ENCODE measurements around the gene HOXA2. TPM values are rescaled to one million over a fixed set of nuclear protein-coding genes. Genes with fewer than 3 reads are reported as not detected.

HOXA2 gene
- total RNA-seq, 3 donors from 2014 or later, result not detected

DNA sequence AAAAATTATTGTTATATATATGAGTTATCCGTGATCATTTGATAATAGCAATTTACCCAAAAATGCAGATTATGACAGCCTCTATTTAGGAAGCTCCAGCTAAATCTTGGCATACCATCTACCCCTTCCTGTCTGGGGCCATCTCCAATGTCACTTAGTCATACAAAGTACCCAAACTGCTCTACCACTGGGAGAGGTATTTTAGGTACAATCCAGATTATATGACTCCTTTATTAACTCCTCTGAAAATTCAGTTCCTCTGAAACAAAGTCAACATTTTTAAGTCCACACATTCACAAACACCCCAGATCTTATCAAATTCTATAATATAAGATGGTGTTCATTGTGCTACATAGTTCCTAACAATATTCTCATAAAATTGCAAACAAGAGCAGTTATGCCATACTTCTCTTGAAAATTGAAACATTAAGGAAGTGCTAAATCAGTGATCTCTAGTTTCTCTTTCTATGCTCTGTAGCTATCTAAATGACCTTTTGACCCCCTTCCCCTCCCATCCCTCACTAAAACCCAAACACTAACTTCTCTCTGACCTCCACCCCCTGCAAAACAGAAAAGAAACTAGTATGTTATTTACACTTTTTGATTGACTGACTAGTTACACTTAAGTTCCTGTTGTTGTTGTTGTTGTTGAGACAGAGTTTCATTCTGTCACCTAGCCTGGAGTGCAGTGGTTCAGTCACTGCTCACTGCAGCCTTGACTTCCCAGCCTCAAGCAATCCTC lies 23.1 kb downstream of the HOXA2 start:
- no peaks in the 10 kb centered on the region for H3K9me3 Mint-ChIP-seq
- no peaks in the 10 kb centered on the region for H3K36me3 Mint-ChIP-seq (ENCODE audit: insufficient read depth)
- no peak for DNase-seq
- no peak for ATAC-seq
- H3K27me3 Mint-ChIP-seq (ENCODE audit: low read depth), result peaks cover 13% of the 10 kb centered on the region
- no peak overlapping the region for H3K4me3 Mint-ChIP-seq
- H3K4me1 Mint-ChIP-seq (ENCODE audit: low read depth), result no peaks in the 10 kb centered on the region

DNA sequence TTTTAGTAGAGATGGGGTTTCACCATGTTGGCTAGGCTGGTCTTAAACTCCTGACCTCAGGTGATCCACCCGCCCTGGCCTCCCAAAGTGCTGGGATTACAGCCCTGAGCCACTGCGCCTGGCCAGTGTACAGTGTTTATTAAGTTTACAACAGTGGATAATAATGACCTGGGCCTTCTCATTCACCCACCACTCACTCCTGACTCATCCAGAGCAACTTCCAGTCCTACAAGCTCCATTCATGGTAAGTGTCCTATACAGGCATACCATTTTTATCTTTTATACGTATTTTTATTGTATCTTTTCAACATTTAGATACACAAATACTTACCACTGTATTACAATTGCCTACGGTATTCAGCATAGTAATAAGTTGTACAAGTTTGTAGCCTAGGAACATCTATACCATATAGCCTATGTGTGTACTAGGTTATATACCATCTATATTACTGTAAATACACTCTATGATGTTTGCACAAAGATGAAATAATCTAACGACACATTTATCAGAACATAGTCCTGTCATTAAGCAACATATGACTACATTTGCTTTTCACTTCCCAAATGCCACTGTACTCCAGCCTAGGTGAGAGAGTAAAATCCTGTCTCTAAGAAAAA lies 23.8 kb downstream of the HOXA2 start:
- Mint-ChIP-seq H3K4me3 (no peak overlapping the region), H3K9me3 (no peaks in the 10 kb centered on the region), H3K36me3 (ENCODE audit: insufficient read depth) (no peaks in the 10 kb centered on the region), H3K27me3 (ENCODE audit: low read depth) (peaks cover 9% of the 10 kb centered on the region), H3K4me1 (ENCODE audit: low read depth) (no peaks in the 10 kb centered on the region)
- ATAC-seq (no peak), DNase-seq (no peak)

DNA sequence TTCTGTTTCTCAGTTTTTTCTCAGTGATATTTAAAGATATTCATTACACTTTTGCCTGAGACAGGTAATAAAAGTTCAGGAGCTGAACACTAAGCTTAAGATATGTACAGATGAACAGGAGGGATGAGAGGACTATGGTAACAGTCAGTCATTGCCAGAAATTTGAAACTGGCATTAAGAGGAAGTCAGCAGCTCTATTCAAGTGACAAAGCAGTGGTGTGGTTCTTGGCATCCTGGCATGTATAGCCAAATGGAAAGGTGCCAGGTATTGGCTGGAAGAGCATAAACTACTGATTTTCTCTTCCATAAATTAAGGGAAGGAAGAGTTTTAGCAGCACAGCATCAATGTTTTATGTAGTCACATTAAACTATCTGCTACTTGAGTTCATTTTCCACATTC lies 29.4 kb downstream of the HOXA2 start:
- H3K36me3 Mint-ChIP-seq (ENCODE audit: insufficient read depth), result no peaks in the 10 kb centered on the region
- no peaks in the 10 kb centered on the region for H3K9me3 Mint-ChIP-seq

DNA sequence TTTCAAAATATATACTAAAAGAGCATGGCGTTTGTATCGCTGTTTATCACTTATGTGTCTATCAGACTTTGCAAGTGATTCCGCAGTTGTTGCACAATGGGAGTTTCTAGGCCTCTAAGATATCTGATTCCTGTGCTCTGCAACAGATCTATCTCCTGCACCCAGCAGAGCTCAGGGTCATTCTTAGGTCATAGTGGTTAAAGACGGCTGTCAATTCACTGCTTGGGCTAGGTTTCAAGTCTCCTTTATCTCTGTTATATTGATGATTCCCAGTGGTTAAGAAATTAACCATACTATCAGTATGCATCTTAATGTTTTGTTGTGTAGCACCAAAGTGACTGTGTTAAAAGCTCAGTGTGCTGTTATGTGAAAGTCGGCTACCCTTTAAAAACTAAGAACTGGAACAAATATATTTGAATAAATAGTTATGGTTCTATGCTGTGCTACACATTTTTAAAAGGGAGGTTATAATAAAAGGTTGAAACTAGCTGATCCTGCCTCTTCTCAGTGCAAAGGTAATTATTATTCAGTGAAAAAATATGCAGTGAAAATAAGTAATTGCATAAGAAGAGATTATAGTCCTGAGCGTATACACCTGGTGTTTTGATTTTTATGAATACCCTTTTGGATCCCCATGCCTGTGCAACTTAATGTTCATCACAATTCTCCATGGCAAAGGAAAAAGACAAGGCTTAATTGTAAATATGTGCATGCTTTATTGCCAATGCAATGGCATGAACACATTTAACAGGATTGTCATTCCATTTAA lies 30.7 kb downstream of the HOXA2 start:
- Mint-ChIP-seq H3K27me3 (ENCODE audit: low read depth) (peaks cover 21% of the 10 kb centered on the region), H3K4me1 (ENCODE audit: low read depth) (no peaks in the 10 kb centered on the region), H3K9me3 (no peaks in the 10 kb centered on the region), H3K4me3 (no peak overlapping the region), H3K36me3 (ENCODE audit: insufficient read depth) (no peaks in the 10 kb centered on the region)
- no peak for DNase-seq
- no peak for ATAC-seq

More for the DNA sequence above, 29.4 kb downstream of the HOXA2 start:
- DNase-seq, result no peak
- Mint-ChIP-seq H3K4me1 (ENCODE audit: low read depth) (no peaks in the 10 kb centered on the region), H3K27me3 (ENCODE audit: low read depth) (peaks cover 15% of the 10 kb centered on the region), H3K4me3 (no peak overlapping the region)
- ATAC-seq, result no peak

DNA sequence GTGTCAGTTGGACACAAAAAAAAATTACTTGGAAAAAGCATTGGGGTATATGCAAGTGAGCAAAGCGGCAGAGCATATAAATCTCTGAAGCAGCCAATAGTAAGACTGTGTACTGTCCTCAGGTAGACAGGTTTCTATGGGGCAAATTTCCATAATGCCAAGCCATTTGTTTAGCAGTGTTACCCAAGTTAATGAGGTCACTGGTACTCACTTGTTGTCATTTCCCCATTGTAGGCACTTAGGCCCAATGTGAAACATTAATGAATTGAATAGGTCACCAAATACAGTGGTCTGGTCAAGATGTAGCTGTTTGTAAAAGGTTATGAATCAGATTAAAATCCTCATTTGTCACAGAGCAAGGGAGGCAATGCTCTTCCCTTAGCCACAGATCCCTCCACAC lies 34.2 kb downstream of the HOXA2 start:
- H3K36me3 Mint-ChIP-seq (ENCODE audit: insufficient read depth), result no peaks in the 10 kb centered on the region
- H3K27me3 Mint-ChIP-seq (ENCODE audit: low read depth), result peaks cover 17% of the 10 kb centered on the region
- H3K4me3 Mint-ChIP-seq, result no peak overlapping the region
- ATAC-seq (no peak), DNase-seq (no peak)
- no peaks in the 10 kb centered on the region for H3K9me3 Mint-ChIP-seq
- H3K4me1 Mint-ChIP-seq (ENCODE audit: low read depth), result no peaks in the 10 kb centered on the region

DNA sequence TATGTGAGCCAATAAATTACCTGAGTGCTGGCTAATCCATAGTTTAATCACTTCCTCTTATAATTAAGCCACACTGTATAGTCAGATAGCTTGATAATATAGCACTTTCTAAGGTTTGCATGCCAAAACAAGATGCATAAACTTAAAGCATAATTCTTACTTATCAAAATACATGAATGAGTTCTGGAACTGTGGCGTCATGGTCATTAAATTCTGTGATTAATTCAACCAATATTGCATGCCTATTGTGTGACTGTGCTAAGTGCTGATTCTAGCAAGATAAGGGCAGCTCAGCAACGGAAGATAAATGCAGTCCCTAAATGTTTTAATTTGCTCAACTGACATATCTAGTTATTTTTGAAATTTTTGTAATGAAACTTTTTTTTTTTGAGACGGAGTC lies 36.3 kb downstream of the HOXA2 start:
- H3K36me3 Mint-ChIP-seq (ENCODE audit: insufficient read depth), result no peaks in the 10 kb centered on the region
- ATAC-seq (no peak), DNase-seq (no peak)
- peaks cover 14% of the 10 kb centered on the region for H3K27me3 Mint-ChIP-seq (ENCODE audit: low read depth)
- no peaks in the 10 kb centered on the region for H3K9me3 Mint-ChIP-seq
- no peak overlapping the region for H3K4me3 Mint-ChIP-seq
- no peaks in the 10 kb centered on the region for H3K4me1 Mint-ChIP-seq (ENCODE audit: low read depth)

DNA sequence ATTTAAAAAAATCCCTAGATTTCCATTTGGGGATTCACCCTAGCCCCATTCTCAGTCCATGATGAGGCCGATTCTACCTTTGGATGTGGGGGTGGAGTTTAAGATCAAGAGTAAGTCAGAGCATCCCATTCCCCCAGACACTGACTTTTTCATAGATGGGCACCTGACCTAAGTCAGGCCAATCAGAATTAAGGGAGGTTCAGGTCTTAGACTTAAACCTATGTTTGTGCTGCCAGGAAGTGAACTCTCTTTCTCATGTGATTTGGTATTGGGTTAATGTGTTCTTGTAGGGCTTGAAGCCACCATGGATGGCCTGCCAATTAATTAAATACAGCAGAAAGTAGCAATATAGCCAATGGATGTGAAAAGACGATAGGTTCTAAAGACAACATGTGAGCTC lies 36.8 kb downstream of the HOXA2 start:
- no peak overlapping the region for H3K4me3 Mint-ChIP-seq
- no peak for ATAC-seq
- H3K36me3 Mint-ChIP-seq (ENCODE audit: insufficient read depth), result no peaks in the 10 kb centered on the region
- no peaks in the 10 kb centered on the region for H3K9me3 Mint-ChIP-seq
- H3K27me3 Mint-ChIP-seq (ENCODE audit: low read depth), result peaks cover 16% of the 10 kb centered on the region
- DNase-seq, result no peak
- H3K4me1 Mint-ChIP-seq (ENCODE audit: low read depth), result no peaks in the 10 kb centered on the region

DNA sequence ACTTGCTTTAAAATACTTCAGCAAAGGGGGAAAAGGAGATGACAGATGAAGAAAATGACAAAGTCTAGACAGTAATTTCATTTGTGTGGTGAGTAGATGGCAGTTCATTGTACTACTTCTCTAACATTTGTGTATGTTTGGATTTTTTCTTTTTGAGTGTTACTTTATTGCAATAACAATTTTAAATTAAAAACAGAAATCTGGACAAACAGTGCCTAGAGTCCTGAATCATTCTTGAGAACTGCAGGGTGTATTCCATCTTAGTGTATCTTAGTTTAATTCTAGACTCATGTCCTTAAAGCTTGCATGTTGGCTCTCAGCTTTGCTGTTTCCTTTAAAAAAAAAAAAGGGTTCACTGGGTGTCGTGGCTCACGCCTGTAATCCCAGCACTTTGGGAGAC lies 37.8 kb downstream of the HOXA2 start:
- H3K4me3 Mint-ChIP-seq, result no peak overlapping the region
- ATAC-seq (no peak), DNase-seq (no peak)
- no peaks in the 10 kb centered on the region for H3K4me1 Mint-ChIP-seq (ENCODE audit: low read depth)
- no peaks in the 10 kb centered on the region for H3K9me3 Mint-ChIP-seq
- peaks cover 21% of the 10 kb centered on the region for H3K27me3 Mint-ChIP-seq (ENCODE audit: low read depth)
- no peaks in the 10 kb centered on the region for H3K36me3 Mint-ChIP-seq (ENCODE audit: insufficient read depth)

DNA sequence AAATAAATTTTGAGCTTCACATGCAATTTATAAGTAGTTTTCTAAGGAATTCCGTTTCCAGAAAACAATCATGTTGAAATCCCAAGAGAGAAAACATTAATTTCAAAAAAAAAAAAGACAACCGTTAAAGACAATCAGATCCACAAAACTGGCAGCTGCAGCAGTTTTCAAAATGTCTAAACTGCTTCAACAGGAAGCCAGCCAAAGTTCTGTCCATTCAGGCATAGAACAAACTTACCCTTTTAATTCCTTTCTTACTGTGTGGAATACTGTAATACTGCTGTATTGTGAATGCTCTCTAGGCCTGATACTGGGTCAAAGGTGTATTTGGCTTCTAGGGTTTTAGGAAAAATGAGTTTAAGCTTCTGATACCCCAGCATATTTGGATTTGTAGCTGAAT lies 38.3 kb downstream of the HOXA2 start:
- no peak for DNase-seq
- H3K4me3 Mint-ChIP-seq, result no peak overlapping the region
- H3K36me3 Mint-ChIP-seq (ENCODE audit: insufficient read depth), result no peaks in the 10 kb centered on the region
- peaks cover 21% of the 10 kb centered on the region for H3K27me3 Mint-ChIP-seq (ENCODE audit: low read depth)
- no peaks in the 10 kb centered on the region for H3K9me3 Mint-ChIP-seq
- H3K4me1 Mint-ChIP-seq (ENCODE audit: low read depth), result no peaks in the 10 kb centered on the region
- ATAC-seq, result no peak

DNA sequence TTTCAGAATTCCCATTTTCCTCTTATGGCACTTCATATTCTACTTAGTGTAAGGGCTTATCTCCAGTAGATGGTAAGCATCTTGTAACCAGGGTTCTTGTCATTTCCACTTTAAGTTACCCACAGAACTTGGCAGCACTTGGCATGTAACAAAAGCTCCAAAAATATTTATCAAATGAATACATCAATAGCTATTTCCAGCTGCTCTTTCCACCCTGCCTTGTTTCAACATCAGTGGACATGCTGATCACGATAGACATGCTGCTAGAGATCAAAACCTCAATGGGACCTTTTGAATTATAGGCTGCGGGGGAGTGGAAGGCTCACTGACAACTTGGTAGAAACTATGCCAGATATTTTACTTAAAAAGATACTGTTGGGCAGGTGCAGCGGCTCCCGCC lies 39.5 kb downstream of the HOXA2 start:
- no peak for ATAC-seq
- no peaks in the 10 kb centered on the region for H3K4me1 Mint-ChIP-seq (ENCODE audit: low read depth)
- H3K9me3 Mint-ChIP-seq, result no peaks in the 10 kb centered on the region
- no peaks in the 10 kb centered on the region for H3K36me3 Mint-ChIP-seq (ENCODE audit: insufficient read depth)
- H3K27me3 Mint-ChIP-seq (ENCODE audit: low read depth), result peaks cover 25% of the 10 kb centered on the region
- no peak for DNase-seq
- no peak overlapping the region for H3K4me3 Mint-ChIP-seq

DNA sequence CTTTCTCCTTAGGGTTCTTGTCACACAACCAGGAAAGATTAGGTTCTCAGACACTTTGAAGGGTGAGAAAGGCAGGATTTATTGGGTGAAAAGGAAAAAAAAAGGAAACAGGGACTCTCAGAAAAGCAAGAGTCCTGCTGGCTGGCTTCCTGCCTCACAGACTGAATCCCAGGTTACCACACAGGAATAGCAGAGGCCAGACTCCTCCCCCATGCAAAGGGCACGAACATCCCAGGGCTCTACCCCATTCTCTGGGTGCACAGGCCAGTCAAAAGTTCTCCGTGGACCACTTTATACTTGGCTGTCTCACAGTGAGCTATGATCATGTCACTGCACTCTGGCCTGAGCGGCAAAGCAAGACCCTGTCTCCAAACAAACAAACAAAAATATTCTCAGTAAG lies 49.3 kb downstream of the HOXA2 start:
- Mint-ChIP-seq H3K27me3 (ENCODE audit: low read depth) (peaks cover 6% of the 10 kb centered on the region), H3K9me3 (no peaks in the 10 kb centered on the region), H3K36me3 (ENCODE audit: insufficient read depth) (no peaks in the 10 kb centered on the region), H3K4me3 (no peak overlapping the region), H3K4me1 (ENCODE audit: low read depth) (no peaks in the 10 kb centered on the region)
- ATAC-seq (no peak), DNase-seq (no peak)

DNA sequence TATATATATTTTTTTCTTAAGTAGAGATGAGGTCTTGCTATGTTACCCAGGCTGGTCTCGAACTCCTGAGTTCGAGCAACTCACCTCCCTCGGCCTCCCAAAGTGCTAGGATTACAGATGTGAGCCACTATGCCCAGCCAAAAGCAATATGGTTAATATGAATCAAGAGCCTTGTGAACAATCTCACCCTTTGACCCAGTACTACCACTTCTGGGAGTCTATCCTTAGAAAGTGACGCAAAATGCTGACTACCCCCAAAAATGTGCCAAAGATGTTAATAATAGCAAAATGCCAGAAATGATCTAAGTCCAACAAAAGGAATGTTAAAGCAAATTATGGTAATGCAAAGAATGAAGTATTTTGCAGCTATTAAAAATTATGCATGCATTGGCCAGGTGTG lies 51.0 kb downstream of the HOXA2 start:
- Mint-ChIP-seq H3K4me1 (ENCODE audit: low read depth) (no peaks in the 10 kb centered on the region), H3K36me3 (ENCODE audit: insufficient read depth) (no peaks in the 10 kb centered on the region), H3K4me3 (no peak overlapping the region), H3K27me3 (ENCODE audit: low read depth) (peaks cover 5% of the 10 kb centered on the region), H3K9me3 (no peaks in the 10 kb centered on the region)
- no peak for DNase-seq
- ATAC-seq, result no peak

All from activated T-cell treated with anti-CD3 and anti-CD28 coated beads, Interleukin-2, amount 50 U/mL, for 4 hours (primary cell).